GM19043 (cell line): ENCODE results near the gene BTD.

Source experiments
- ATAC-seq: cut with Tn5 transposase; IDR thresholded peaks from one replicate; pipeline ENCODE4 v1.9.1; 2021; ENCODE audit warnings: low read depth; ENCODE audit not compliant: unreplicated experiment

Gene BTD

DNA sequence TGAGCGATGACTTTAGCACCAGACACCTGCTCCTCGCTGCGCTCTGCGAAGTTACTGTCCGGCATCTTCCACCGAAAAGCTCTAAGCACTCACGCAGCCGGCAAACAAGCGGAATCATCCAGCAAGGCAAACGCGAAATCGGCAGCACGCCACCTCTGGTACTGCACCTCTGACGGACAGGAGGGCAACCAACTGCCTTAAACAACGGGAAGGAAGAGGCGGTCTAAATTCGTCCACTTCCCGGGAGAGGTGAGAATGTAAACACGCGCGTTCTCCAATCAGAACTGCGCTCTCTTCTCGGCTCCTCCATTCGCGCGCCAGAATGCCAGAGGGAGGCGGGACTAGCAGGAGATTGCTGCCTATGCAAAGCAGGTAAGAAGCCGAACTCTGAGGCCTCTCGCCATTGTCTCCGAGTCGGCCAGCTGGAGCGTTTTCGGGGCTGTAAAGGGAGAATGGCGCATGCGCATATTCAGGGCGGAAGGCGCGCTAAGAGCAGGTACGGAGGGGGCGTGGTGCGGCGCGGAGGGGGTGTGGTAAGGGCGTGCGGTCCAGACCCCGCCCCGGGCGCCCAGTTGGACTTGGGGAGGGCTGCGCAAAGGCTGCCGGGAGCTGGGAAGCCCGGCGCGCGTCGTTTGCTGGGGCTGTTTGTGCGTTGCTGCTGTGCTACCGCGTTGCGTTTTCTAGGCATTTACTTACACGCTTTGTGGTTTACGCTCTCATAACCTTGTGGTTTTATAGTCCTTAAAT is at the start of gene BTD, which contains the start of gene HACL1:
TSS of gene BTD (plus strand) at position 347 of the 747 bp plus-strand sequence. CDS start 33,695 bp downstream, outside the sequence.
TSS of gene HACL1 (minus strand) at position 171 of the 747 bp plus-strand sequence. CDS start at position 65, 106 bp downstream.
- ATAC-seq: peak; percentile 94

DNA sequence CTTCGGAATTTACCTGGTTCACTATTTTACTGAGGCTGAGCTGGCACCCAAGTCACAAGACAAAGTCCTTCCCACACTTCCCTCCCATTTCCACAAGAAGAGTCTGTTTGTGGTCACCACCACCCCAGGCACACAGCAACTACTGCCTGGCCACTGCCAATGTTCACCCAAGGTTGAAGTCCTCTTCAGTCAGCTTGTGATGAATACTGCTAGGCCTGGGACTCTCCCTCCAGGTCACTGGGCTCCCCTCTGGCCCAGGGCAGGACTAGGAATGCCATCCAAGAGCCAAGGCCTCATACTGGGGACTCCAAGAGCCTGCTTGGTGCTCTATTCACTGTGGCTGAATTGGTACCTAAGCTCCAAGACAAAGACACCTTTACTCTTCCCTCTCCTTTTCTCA is 49.6 kb upstream of the BTD start:
- ATAC-seq: no peak

GRCh38 chr3:15553749-15554148 is 47.8 kb upstream of the BTD start:
- no peak for ATAC-seq

GRCh38 chr3:15556512-15556911 is 45.0 kb upstream of the BTD start:
- peak; percentile 85 for ATAC-seq

GRCh38 chr3:15557511-15557946 is 44.0 kb upstream of the BTD start:
- peak; percentile 73 for ATAC-seq

DNA sequence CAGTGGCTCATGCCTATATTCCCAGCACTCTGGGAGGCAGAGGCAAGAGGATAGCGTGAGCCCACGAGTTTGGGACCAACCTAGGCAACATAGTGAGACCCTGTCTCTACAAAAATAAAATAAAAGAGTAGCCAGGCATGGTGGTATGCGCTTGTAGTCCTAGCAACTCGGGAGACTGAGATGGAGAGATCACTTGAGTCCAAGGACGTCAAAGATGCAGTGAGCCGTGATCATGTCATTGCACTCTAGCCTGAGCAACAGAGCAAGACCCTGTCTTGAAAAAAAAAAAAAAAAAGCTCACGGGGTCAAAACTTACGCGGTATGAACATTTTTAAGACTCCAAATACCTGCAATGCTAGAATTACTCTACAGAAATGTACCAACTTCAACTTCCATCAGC is 43.0 kb upstream of the BTD start:
- no peak for ATAC-seq

DNA sequence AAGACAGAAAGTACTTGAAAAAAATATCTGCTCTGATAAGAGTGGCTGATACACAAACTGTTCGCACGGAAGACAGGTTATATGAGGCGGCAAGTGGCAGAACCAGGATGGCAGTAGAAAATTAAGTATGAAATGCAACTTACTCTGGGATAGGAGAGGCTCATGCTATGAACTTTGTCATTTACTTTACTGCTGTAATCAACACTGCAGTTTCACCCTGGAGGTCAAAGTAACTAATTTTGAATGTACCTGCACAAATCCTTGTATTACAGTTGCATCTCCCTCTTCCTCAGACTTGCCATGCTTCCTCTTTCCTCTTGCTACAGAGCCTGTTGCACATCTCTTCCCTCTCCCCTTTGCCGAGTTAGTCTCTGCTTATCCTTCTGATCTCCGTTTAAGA is 39.0 kb upstream of the BTD start:
- ATAC-seq: no peak

DNA sequence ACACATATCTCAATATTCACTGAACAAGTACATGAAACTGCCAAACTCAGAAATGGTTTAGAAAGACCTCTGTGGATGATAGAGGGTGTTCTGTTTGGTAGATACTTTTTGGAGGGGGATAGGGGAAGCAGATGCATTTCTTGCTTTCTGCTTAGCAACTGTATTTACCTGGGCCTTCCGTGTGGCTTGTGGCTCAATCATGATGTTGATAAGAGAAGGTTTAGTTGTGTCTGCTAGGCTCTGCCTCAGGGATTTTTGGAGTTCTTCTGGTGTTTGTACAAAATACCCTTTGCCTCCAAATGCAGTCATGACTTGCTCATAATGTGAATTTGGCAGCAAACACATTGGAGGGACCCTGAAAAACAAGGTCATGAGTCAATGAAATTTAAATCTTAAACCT is 38.4 kb upstream of the BTD start:
- no peak for ATAC-seq

DNA sequence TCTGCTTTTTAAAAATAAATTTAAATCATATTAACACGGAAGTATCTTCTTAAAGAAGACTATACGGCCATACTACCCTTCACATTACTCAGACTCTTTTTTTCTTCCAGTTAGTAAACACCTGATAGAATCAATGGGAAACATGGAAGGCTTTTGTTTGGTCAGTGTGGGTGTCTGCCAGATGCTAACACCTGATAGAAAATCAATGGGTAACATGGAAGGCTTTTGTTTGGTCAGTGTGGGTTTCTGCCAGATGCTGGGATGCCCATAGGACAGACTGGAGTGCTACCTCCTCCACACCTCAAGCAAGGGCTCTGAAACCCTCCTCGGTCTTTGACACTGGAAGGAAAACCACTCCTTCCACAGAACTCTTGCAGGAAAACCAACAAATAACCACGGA is 29.4 kb upstream of the BTD start:
- ATAC-seq: no peak

DNA sequence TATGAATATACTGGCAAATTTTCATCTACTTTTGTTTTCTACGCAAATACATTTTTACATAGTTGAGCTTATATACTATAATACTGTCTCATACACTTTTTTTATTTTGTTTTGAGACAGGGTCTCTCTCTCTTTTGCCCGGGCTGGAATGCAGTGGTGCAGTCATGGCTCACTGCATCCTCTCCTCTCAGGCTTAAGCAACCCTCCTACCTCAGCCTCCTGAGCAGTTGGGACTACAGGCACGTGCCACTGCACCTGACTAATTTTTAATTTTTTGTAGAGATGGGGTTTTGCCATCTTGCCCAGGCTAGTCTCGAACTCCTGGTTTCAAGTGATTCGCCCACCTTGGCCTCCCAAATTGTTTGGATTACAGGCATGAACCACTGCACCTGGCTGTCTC is 26.1 kb upstream of the BTD start:
- ATAC-seq: no peak

DNA sequence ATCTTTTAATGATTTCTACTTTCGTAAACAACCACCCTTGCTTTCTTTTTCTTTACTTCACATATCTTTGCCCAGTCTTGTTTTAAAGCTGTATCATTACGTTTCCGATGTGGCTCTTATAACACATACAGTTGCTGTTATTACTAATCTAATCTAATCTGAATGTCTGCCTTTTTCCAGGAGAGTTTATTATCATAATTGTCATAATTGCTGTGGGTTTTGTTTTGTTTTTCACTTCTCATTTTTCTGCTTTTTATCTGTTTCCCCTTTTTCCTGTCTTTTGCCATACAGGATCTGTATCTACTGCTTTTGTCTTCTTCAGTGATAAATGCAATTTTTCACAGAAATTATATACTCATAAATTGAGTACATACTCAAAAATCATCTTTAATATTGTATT is 25.1 kb upstream of the BTD start:
- no peak for ATAC-seq

GRCh38 chr3:15578289-15578867 is 23.2 kb upstream of the BTD start:
- ATAC-seq: no peak

GRCh38 chr3:15579051-15579450 is 22.5 kb upstream of the BTD start:
- ATAC-seq: no peak

GRCh38 chr3:15581471-15582394 is 19.8 kb upstream of the BTD start:
- no peak for ATAC-seq

DNA sequence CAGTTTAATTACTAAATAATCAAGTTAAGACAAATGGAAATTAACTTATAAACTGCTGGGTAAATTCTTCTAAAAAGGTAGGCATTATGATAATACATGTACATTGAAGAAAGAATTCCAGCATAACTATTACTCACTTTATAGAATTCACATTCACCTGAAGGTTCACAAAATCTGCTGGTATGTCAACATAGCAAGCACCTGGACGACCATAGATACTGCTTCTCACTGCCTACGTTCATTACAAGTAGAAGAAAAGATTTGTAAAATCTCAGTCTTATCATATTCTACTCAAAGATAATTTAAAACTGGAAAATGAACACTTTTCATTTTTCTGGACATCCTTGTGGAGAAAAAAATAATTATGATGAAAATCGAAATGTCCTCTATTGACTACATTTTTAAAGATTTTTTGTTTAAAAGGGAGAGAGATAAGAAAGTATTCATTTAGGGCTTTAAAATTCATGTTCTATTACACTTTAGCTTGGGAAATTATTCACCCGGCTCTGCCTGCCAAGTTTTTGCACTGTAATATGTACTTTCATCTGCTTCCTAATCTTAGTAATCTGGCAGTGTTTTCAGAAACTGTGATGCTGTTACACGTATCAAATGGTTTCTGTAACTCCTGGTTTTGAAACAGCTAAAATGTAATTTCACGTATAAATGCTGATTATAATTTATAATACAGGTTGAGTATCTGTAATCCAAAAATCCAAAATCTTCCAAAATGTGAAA is 16.3 kb upstream of the BTD start:
- no peak for ATAC-seq

- ATAC-seq: no peak
These were observed 10.3 kb upstream of the BTD start for GRCh38 chr3:15591242-15591641.

- ATAC-seq: no peak
These were observed 9.6 kb upstream of the BTD start for GRCh38 chr3:15591928-15592327.

GRCh38 chr3:15592968-15593367 is 8.6 kb upstream of the BTD start:
- ATAC-seq: no peak

DNA sequence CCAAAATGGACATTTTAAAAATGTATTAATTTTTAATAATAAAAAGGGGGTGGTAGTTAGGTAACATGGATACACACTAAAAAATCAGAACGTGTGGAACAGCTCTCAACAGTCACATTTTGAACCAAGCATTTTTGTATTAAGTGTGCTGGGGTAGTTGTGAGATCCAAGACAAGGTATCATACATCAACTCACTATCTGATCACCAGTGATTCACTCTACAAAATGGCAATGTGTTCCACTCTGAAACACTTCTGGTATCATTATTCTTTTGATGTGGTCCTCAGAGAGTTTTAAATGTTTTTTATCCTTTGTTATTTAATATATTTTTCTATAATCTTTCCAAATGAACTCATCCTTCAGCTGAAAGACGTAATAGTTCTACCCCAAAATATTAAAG is 5.6 kb upstream of the BTD start:
- no peak for ATAC-seq

DNA sequence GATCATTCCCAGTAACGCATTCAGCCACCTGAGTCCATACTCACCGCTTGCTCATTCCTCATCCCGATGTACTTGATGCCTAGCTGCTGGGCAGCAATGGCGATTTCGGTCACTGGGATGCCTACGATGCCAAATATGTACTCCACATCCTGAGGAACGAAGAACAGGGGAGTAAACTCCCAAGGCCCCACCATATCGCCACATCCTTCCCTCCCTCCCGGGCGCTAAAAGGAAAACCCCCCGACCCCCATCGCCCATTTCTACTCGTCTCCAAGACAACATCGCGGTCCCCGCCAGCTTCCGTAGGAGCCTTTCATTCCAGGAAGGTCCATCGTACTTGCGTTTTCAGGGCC is 523 bp upstream of the BTD start:
- ATAC-seq: peak; percentile 8

- ATAC-seq: peak; percentile 11
These were observed 596 bp downstream of the BTD start for GRCh38 chr3:15602146-15602536.
